ENCODE measurements around the gene PDE4D. TPM values are rescaled to one million over a fixed set of nuclear protein-coding genes. Genes with fewer than 3 reads are reported as not detected.

Gene PDE4D
- total RNA-seq, 1 experiment from 2014 or later = 2.4 TPM

DNA sequence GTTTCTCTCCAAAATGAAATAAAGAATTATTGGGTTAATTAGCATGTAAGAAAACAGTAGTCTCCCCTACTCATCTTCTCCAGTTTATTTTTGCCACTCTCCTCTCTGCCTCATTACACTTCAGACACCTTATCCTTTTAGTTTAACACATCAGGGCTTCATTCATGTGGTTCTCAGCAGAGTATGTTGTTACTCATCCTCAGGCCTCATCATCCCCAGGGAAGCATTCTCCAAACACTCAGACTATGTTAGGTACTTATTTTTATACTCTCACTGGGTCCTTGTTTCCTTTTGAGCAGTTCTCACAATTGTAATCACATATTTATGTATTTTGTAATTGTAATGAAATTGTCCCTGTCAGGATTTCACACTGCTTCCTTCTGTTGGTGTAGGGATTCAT is 470.5 kb downstream of the PDE4D start:
- Histone ChIP-seq H3K36me3 (ENCODE audit: control insufficient read depth, insufficient read depth, low read length) (no peaks in the 10 kb centered on the region), H3K27ac (ENCODE audit: low read length) (no peak overlapping the region), H3K9me3 (ENCODE audit: control insufficient read depth, insufficient read depth, low read depth, low read length) (no peaks in the 10 kb centered on the region), H3K4me3 (ENCODE audit: low read depth in 2 of 2, low read length in 2 of 2) (no peak overlapping the region), H3K4me1 (ENCODE audit: control insufficient read depth, insufficient read depth, low read length) (no peaks in the 10 kb centered on the region), H3K27me3 (ENCODE audit: control insufficient read depth, insufficient read depth, low read length) (no peaks in the 10 kb centered on the region)
- no TSS peak for BruUV-seq (replicated peaks)
- intact Hi-C loops (cut with micrococcal nuclease; ENCODE audit: unreplicated experiment) (no loop called here), in situ Hi-C loops (cut with HindIII; ENCODE audit: low pct_unique_long_range_greater_than_20kb, low sequenced_read_pairs) (no loop called here)
- TF ChIP-seq TCF7L2 (IDR thresholded peaks at IDR 0.05; ENCODE audit: low read depth, low read length) (no peak), POLR2AphosphoS5 (IDR thresholded peaks at IDR 0.05; ENCODE audit: low read depth, low read length) (no peak), SIN3A (IDR thresholded peaks at IDR 0.05; ENCODE audit: borderline replicate concordance, insufficient read depth, low read depth, low read length) (no peak)
- TF ChIP-seq, protein P1, sequence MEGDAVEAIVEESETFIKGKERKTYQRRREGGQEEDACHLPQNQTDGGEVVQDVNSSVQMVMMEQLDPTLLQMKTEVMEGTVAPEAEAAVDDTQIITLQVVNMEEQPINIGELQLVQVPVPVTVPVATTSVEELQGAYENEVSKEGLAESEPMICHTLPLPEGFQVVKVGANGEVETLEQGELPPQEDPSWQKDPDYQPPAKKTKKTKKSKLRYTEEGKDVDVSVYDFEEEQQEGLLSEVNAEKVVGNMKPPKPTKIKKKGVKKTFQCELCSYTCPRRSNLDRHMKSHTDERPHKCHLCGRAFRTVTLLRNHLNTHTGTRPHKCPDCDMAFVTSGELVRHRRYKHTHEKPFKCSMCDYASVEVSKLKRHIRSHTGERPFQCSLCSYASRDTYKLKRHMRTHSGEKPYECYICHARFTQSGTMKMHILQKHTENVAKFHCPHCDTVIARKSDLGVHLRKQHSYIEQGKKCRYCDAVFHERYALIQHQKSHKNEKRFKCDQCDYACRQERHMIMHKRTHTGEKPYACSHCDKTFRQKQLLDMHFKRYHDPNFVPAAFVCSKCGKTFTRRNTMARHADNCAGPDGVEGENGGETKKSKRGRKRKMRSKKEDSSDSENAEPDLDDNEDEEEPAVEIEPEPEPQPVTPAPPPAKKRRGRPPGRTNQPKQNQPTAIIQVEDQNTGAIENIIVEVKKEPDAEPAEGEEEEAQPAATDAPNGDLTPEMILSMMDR (IDR thresholded peaks at IDR 0.05) = no peak
- TF ChIP-seq, protein P2, sequence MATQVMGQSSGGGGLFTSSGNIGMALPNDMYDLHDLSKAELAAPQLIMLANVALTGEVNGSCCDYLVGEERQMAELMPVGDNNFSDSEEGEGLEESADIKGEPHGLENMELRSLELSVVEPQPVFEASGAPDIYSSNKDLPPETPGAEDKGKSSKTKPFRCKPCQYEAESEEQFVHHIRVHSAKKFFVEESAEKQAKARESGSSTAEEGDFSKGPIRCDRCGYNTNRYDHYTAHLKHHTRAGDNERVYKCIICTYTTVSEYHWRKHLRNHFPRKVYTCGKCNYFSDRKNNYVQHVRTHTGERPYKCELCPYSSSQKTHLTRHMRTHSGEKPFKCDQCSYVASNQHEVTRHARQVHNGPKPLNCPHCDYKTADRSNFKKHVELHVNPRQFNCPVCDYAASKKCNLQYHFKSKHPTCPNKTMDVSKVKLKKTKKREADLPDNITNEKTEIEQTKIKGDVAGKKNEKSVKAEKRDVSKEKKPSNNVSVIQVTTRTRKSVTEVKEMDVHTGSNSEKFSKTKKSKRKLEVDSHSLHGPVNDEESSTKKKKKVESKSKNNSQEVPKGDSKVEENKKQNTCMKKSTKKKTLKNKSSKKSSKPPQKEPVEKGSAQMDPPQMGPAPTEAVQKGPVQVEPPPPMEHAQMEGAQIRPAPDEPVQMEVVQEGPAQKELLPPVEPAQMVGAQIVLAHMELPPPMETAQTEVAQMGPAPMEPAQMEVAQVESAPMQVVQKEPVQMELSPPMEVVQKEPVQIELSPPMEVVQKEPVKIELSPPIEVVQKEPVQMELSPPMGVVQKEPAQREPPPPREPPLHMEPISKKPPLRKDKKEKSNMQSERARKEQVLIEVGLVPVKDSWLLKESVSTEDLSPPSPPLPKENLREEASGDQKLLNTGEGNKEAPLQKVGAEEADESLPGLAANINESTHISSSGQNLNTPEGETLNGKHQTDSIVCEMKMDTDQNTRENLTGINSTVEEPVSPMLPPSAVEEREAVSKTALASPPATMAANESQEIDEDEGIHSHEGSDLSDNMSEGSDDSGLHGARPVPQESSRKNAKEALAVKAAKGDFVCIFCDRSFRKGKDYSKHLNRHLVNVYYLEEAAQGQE (IDR thresholded peaks at IDR 0.05; ENCODE audit: insufficient read depth in 1 of 2, low read depth in 2 of 2, low read length in 1 of 2) = no peak
- POLR2A ChIA-PET = no interaction called here
- DNase-seq (ENCODE audit: low read depth, low spot score) = no peak
- CTCF ChIA-PET = no interaction called here
- ATAC-seq = no peak

DNA sequence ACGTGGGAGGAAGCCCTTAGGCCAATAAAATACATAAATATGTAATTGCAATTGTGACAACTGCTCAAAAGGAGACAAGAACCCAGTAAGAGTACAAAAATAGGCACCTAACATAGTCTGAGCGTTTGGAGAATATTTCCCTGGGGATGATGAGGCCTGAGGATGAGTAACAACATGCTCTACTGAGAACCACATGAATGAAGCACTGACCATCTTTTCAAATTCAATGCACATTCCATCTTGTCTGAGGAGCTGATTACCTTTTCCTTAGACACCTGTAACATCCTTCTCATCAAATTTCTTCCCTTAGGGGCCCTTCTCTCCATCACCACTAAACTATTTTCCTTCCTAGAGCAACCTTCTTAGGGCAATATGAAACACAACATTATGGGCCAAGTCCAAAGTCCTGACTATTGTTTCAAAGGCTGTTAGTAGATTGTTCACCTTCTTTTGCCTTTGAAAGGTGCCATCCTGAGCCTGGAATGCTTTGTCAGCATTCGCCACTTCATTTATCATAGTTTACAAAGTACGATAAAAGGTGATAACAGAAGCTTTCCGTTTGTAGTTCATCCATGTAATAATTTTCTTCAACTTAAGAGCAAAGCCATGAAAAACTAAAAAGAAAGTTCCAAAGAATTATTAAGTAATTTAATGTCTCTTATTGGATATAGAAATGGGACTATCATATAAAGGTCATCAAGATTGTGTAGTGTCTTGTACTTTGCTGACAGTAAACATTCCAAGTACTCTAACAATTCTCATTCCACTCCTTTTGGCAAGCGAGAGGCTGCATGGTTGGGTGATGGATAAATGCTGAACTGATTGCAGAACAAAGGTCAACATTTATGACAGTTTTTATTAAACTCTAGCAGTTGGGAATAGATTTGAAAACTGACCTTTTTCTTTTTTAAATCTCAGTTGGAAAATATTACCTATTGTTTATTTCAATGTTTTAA is 471.3 kb downstream of the PDE4D start:
- Histone ChIP-seq H3K4me3 (ENCODE audit: low read depth in 2 of 2, low read length in 2 of 2) (no peak overlapping the region), H3K27me3 (ENCODE audit: control insufficient read depth, insufficient read depth, low read length) (no peaks in the 10 kb centered on the region), H3K9me3 (ENCODE audit: control insufficient read depth, insufficient read depth, low read depth, low read length) (no peaks in the 10 kb centered on the region), H3K27ac (ENCODE audit: low read length) (no peak overlapping the region), H3K36me3 (ENCODE audit: control insufficient read depth, insufficient read depth, low read length) (no peaks in the 10 kb centered on the region), H3K4me1 (ENCODE audit: control insufficient read depth, insufficient read depth, low read length) (no peaks in the 10 kb centered on the region)
- ATAC-seq = no peak
- in situ Hi-C loops (cut with HindIII; ENCODE audit: low pct_unique_long_range_greater_than_20kb, low sequenced_read_pairs) = no loop called here
- DNase-seq (ENCODE audit: low read depth, low spot score) = no peak
- ChIA-PET POLR2A (no interaction called here), CTCF (no interaction called here)
- intact Hi-C loops (cut with micrococcal nuclease; ENCODE audit: unreplicated experiment) = no loop called here
- TF ChIP-seq POLR2AphosphoS5 (IDR thresholded peaks at IDR 0.05; ENCODE audit: low read depth, low read length) (no peak), SIN3A (IDR thresholded peaks at IDR 0.05; ENCODE audit: borderline replicate concordance, insufficient read depth, low read depth, low read length) (no peak), TCF7L2 (IDR thresholded peaks at IDR 0.05; ENCODE audit: low read depth, low read length) (no peak)
- TF ChIP-seq, protein P1 (IDR thresholded peaks at IDR 0.05) = no peak
- TF ChIP-seq, protein P2 (IDR thresholded peaks at IDR 0.05; ENCODE audit: insufficient read depth in 1 of 2, low read depth in 2 of 2, low read length in 1 of 2) = no peak
- no TSS peak for BruUV-seq (replicated peaks)
